Tibial artery (tissue), 4 donors: Measurements from ENCODE around the gene CLIC3.
A peak's percentile ranks its signal among the peaks of the same experiment; 100 is the strongest.

Experiments
- DNase-seq, 2 donors: peaks; one replicate each; pipeline ENCODE4 v3.0.0-alpha.2; 2019
- H3K27ac ChIP-seq, 2 donors: fragments of 200-600 bp; sonication (generic) in 1 of 2; 1 replicate in 1 of 2; 2 replicates in 1 of 2; pipeline ENCODE4 v1.5.1; 2018 to 2019; ENCODE audit warnings: mild to moderate bottlenecking in 1 of 2
- H3K27me3 ChIP-seq, 2 donors: fragments of 200-600 bp; sonication (generic) in 1 of 2; one replicate each; pipeline versions ENCODE4 v1.5.1 to v1.6.0; 2016 to 2019
- H3K36me3 ChIP-seq, 3 donors: fragments of 200-600 bp; sonication (generic) in 2 of 3; one replicate each; pipeline ENCODE4 v1.5.1; 2016 to 2019; ENCODE audit warnings: mild to moderate bottlenecking in 2 of 3
- H3K4me1 ChIP-seq, 4 donors: fragments of 200-600 bp; sonication (generic) in 2 of 4; 1 replicate in 3 of 4; 2 replicates in 1 of 4; pipeline ENCODE4 v1.5.1; 2016 to 2019
- H3K4me3 ChIP-seq, 2 donors: fragments of 200-600 bp; sonication (generic) in 1 of 2; 1 replicate in 1 of 2; 2 replicates in 1 of 2; pipeline ENCODE4 v1.5.1; 2018 to 2019; ENCODE audit warnings: mild to moderate bottlenecking in 2 of 2
- H3K9me3 ChIP-seq, 3 donors: fragments of 200-600 bp; sonication (generic) in 1 of 3; one replicate each; pipeline ENCODE4 v1.5.1; 2016 to 2019
- CTCF ChIP-seq, 2 experiments: fragments of 200-600 bp in 1 of 2; fragments of 450-650 bp in 1 of 2; IDR thresholded peaks; one replicate each; pipeline ENCODE4 v1.5.1; 2017 to 2019; ENCODE audit warnings: antibody characterized with exemption in 2 of 2, mild to moderate bottlenecking in 1 of 2, moderate library complexity in 1 of 2
- intact Hi-C: fragments of 100-400 bp; cut with DNase I; formaldehyde crosslinking; loops from one replicate; pipeline ENCODE4 v1.15.0; 2023; ENCODE audit warnings: low total_unique reads

Gene CLIC3

GRCh38 chr9:136977223-136977622 is 19.1 kb downstream of the CLIC3 start, which contains the start of gene PTGDS:
Gene PTGDS (plus strand): TSS chr9:136977504. CDS start chr9:136977579, 75 bp downstream.
- Histone ChIP-seq H3K27me3 (peaks cover 0 to 38% of the 10 kb centered on the region in 2 donors), H3K9me3 (no peaks in the 10 kb centered on the region), H3K27ac (peak within 1 kb of the TSS in 1 of 2 donors; percentile 30), H3K36me3 (no peaks in the 10 kb centered on the region), H3K4me3 (peak within 1 kb of the TSS; percentile 47 to 57), H3K4me1 (peaks cover 0 to 24% (median 15%) of the 10 kb centered on the region in 4 donors)
- DNase-seq = no peak
- intact Hi-C loops = no loop called here
- no peak for TF ChIP-seq CTCF (IDR thresholded peaks at IDR 0.05)

- H3K9me3 ChIP-seq = no peaks in the 10 kb centered on the region
- H3K4me3 ChIP-seq = no peak overlapping the region
- intact Hi-C loops = no loop called here
- H3K27me3 ChIP-seq = peaks cover 0 to 35% of the 10 kb centered on the region in 2 donors
- H3K36me3 ChIP-seq = no peaks in the 10 kb centered on the region
- no peak overlapping the region for H3K27ac ChIP-seq
- peaks cover 0 to 24% (median 15%) of the 10 kb centered on the region in 4 donors for H3K4me1 ChIP-seq
- DNase-seq = no peak
- TF ChIP-seq CTCF (IDR thresholded peaks at IDR 0.05) = no peak
These were observed 20.7 kb downstream of the CLIC3 start for GRCh38 chr9:136975644-136976043.

- no peak overlapping the region for H3K27ac ChIP-seq
- no peak for TF ChIP-seq CTCF (IDR thresholded peaks at IDR 0.05)
- peaks cover 0 to 36% of the 10 kb centered on the region in 2 donors for H3K27me3 ChIP-seq
- intact Hi-C loops = no loop called here
- no peak overlapping the region for H3K4me3 ChIP-seq
- peaks cover 0 to 24% (median 15%) of the 10 kb centered on the region in 4 donors for H3K4me1 ChIP-seq
- H3K36me3 ChIP-seq = no peaks in the 10 kb centered on the region
- H3K9me3 ChIP-seq = no peaks in the 10 kb centered on the region
- DNase-seq = no peak
These were observed 21.4 kb downstream of the CLIC3 start for GRCh38 chr9:136974817-136975535.

GRCh38 chr9:136973618-136974617 is 22.4 kb downstream of the CLIC3 start:
- no peak for TF ChIP-seq CTCF (IDR thresholded peaks at IDR 0.05)
- Histone ChIP-seq H3K4me1 (peaks cover 0 to 23% (median 15%) of the 10 kb centered on the region in 4 donors), H3K4me3 (no peak overlapping the region), H3K36me3 (no peaks in the 10 kb centered on the region), H3K27ac (no peak overlapping the region), H3K9me3 (no peaks in the 10 kb centered on the region), H3K27me3 (peaks cover 0 to 34% of the 10 kb centered on the region in 2 donors)
- intact Hi-C loops = no loop called here
- no peak for DNase-seq

GRCh38 chr9:136972743-136973142 is 23.6 kb downstream of the CLIC3 start:
- Histone ChIP-seq H3K4me1 (peaks cover 0 to 12% (median 7%) of the 10 kb centered on the region in 4 donors), H3K27ac (no peak overlapping the region), H3K27me3 (peaks cover 0 to 40% of the 10 kb centered on the region in 2 donors), H3K36me3 (no peaks in the 10 kb centered on the region), H3K4me3 (no peak overlapping the region), H3K9me3 (no peaks in the 10 kb centered on the region)
- intact Hi-C loops = no loop called here
- DNase-seq = no peak
- no peak for TF ChIP-seq CTCF (IDR thresholded peaks at IDR 0.05)
